Measurements from ENCODE around the gene RASIP1.

RASIP1 gene

GRCh38 chr19:48756212-48756611 lies 15.8 kb upstream of the RASIP1 start:
- no peak for DNase-seq (ENCODE audit: low spot score)

- DNase-seq (ENCODE audit: low spot score): no peak
Observed at GRCh38 chr19:48755787-48756186, 15.4 kb upstream of the RASIP1 start.

- DNase-seq (ENCODE audit: low spot score): peak; percentile 95
Observed at GRCh38 chr19:48755084-48755641, 14.8 kb upstream of the RASIP1 start, which contains the start of gene FGF21. FGF21 (plus strand) TSS chr19:48755524; CDS start chr19:48756237, 713 bp downstream.

- peak; percentile 98 for DNase-seq (ENCODE audit: low spot score)
Observed at GRCh38 chr19:48752496-48753365, 12.3 kb upstream of the RASIP1 start, which contains the start of gene FUT1. FUT1 (minus strand) TSS chr19:48752641; CDS start chr19:48751281, 1,360 bp downstream.

- peak; percentile 25 for DNase-seq (ENCODE audit: low spot score)
Observed at GRCh38 chr19:48751845-48752495, 11.6 kb upstream of the RASIP1 start.

GRCh38 chr19:48750771-48751504 lies 10.5 kb upstream of the RASIP1 start:
- DNase-seq (ENCODE audit: low spot score): no peak

GRCh38 chr19:48750351-48750750 lies 9.9 kb upstream of the RASIP1 start:
- DNase-seq (ENCODE audit: low spot score): no peak

GRCh38 chr19:48749571-48750198 lies 9.3 kb upstream of the RASIP1 start:
- no peak for DNase-seq (ENCODE audit: low spot score)

- DNase-seq (ENCODE audit: low spot score): no peak
Observed at GRCh38 chr19:48746738-48747575, 6.5 kb upstream of the RASIP1 start, which contains the start of gene IZUMO1. IZUMO1 (minus strand) TSS chr19:48746909; CDS start chr19:48745859, 1,050 bp downstream.

- DNase-seq (ENCODE audit: low spot score): no peak
Observed at GRCh38 chr19:48746110-48746509, 5.7 kb upstream of the RASIP1 start.

GRCh38 chr19:48745208-48745995 lies 5.0 kb upstream of the RASIP1 start:
- DNase-seq (ENCODE audit: low spot score): peak; percentile 62

- DNase-seq (ENCODE audit: low spot score): no peak
Observed at GRCh38 chr19:48742096-48742495, 1.7 kb upstream of the RASIP1 start.

- peak; percentile 64 for DNase-seq (ENCODE audit: low spot score)
Observed at GRCh38 chr19:48741129-48741999, 954 bp upstream of the RASIP1 start.

GRCh38 chr19:48739404-48740163 lies 826 bp downstream of the RASIP1 start:
- no peak for DNase-seq (ENCODE audit: low spot score)

- DNase-seq (ENCODE audit: low spot score): peak; percentile 94
Observed at GRCh38 chr19:48738557-48739403, 1.6 kb downstream of the RASIP1 start.

- DNase-seq (ENCODE audit: low spot score): peak; percentile 53
Observed at GRCh38 chr19:48737360-48737998, 2.9 kb downstream of the RASIP1 start.
